ENCODE results near the gene CENPP. TPM values are rescaled to one million over a fixed set of nuclear protein-coding genes. Genes with fewer than 3 reads are reported as not detected.

The CENPP gene
- total RNA-seq, 1 experiment from 2014 or later: 5.8 TPM

Small RNA genes lying within 50 kb of the gene (small RNA-seq; reads per million reads assigned to genes)
- gene AL157827.1: not detected
- gene MIR3651: not detected
- gene MIR4670: not detected
- gene SNORA84: not detected

Other genes with a start within 250 kb of the CENPP start
- 59.7 and 72.9 TPM in 2 replicates for gene SPTLC1, start 210.5 kb upstream of the CENPP start, total RNA-seq (2014; rRNA removed; shearing (Covaris generic))
- 121 and 123 TPM in 2 replicates for gene IARS1, start 32.3 kb upstream of the CENPP start, total RNA-seq (2014; rRNA removed; shearing (Covaris generic))
- gene NOL8, start 603 bp upstream of the CENPP start, total RNA-seq (2014; rRNA removed; shearing (Covaris generic)): 9.3 and 12.3 TPM in 2 replicates
- not detected in 2 replicates for gene OGN, start 78.6 kb downstream of the CENPP start, total RNA-seq (2014; rRNA removed; shearing (Covaris generic))
- gene OMD, start 98.5 kb downstream of the CENPP start, total RNA-seq (2014; rRNA removed; shearing (Covaris generic)): not detected in 2 replicates
- not detected in 2 replicates for gene ASPN, start 156.6 kb downstream of the CENPP start, total RNA-seq (2014; rRNA removed; shearing (Covaris generic))
- gene ECM2, start 210.0 kb downstream of the CENPP start, total RNA-seq (2014; rRNA removed; shearing (Covaris generic)): not detected in 2 replicates